ENCODE data around the gene FOXN3.
"Not testable (repeated sequence)": the region's sequence is repeated elsewhere in the genome, so short reads cannot be mapped to it uniquely, and the experiment has no call there.

FOXN3 gene

DNA sequence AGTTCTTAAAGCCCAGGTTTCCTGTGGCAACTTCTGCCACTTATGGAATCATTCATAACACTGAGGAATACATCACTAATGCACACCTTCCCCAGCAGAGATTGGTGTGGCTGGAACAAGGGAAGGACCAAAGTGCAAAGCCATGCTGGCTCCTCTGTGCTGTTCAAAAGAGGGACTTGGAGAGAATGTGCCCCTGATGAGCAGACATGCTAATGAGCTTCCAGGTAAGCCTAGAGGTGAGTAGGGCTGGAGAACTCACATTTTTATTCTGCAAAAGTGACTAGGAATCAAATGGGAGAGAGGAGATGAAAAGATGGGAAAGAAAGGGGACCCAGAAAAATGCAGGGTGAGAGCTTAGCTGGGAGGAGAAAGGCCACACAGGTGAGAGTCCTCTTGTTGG, 302.9 kb downstream of the FOXN3 start:
- no peak overlapping the region for H3K4me3 ChIP-seq
- TF ChIP-seq FOXP2 (optimal IDR thresholded peaks at IDR 0.05; ENCODE audit: control extremely low read depth, extremely low read length, insufficient read depth) (no peak), EZH2 (IDR thresholded peaks at IDR 0.05) (no peak), POLR2AphosphoS5 (IDR thresholded peaks at IDR 0.05; ENCODE audit: borderline replicate concordance, low read depth, low read length) (no peak)
- no peak for DNase-seq (ENCODE audit: low read depth, low spot score)
- no peaks in the 10 kb centered on the region for H3K9me3 ChIP-seq (ENCODE audit: low read depth, low read length)
- H3K36me3 ChIP-seq (ENCODE audit: insufficient read depth, low read length): no peaks in the 10 kb centered on the region
- H3K9ac ChIP-seq (ENCODE audit: insufficient read length): no peak overlapping the region
- no peak overlapping the region for H3K27ac ChIP-seq

DNA sequence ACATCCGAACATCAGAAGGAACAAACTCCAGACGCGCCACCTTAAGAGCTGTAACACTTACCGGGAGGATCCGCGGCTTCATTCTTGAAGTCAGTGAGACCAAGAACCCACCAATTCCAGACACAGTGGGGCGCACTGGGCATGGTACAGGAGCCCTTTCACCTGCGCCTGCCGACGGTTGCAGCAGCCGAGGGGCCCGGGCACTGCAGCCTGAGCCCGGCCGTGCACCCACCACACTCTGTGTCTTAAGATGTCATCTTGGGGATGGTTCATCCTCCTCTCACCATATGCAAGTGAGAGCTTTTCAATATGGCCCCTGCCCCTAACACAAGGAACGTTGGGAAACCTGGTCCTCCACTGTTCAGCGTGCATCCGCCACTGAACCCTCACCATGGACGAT, 304.3 kb downstream of the FOXN3 start:
- DNase-seq (ENCODE audit: low read depth, low spot score): no peak
- H3K9me3 ChIP-seq (ENCODE audit: low read depth, low read length): no peaks in the 10 kb centered on the region
- no peaks in the 10 kb centered on the region for H3K36me3 ChIP-seq (ENCODE audit: insufficient read depth, low read length)
- TF ChIP-seq POLR2AphosphoS5 (IDR thresholded peaks at IDR 0.05; ENCODE audit: borderline replicate concordance, low read depth, low read length) (no peak), FOXP2 (optimal IDR thresholded peaks at IDR 0.05; ENCODE audit: control extremely low read depth, extremely low read length, insufficient read depth) (no peak), EZH2 (IDR thresholded peaks at IDR 0.05) (no peak)
- no peak overlapping the region for H3K27ac ChIP-seq
- no peak overlapping the region for H3K4me3 ChIP-seq
- no peak overlapping the region for H3K9ac ChIP-seq (ENCODE audit: insufficient read length)

DNA sequence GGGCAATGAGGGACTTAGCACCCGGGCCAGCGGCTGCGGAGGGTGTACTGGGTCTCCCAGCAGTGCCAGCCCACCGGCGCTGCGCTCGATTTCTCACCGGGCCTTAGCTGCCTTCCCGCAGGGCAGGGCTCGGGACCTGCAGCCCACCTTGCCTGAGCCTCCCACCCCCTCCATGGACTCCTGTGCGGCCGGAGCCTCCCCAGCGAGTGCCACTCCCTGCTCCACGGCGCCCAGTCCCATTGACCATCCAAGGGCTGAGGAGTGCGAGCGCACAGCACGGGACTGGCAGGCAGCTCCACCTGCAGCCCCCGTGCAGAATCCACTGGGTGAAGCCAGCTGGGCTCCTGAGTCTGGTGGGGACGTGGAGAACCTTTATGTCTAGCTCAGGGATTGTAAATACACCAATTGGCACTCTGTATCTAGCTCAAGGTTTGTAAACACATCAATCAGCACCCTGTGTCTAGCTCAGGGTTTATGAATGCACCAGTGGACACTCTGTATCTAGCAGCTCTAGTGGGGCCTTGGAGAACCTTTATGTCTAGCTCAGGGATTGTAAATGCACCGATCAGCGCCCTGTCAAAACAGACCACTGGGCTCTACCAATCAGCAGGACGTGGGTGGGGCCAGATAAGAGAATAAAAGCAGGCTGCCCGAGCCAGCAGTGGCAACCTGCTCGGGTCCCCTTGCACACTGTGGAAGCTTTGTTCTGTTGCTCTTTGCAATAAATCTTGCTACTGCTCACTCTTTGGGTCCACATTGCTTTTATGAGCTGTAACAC, 305.1 kb downstream of the FOXN3 start:
- DNase-seq (ENCODE audit: low read depth, low spot score); H3K27ac ChIP-seq; H3K9me3 ChIP-seq (ENCODE audit: low read depth, low read length); H3K4me3 ChIP-seq; H3K9ac ChIP-seq (ENCODE audit: insufficient read length); H3K36me3 ChIP-seq (ENCODE audit: insufficient read depth, low read length): not testable (repeated sequence)

DNA sequence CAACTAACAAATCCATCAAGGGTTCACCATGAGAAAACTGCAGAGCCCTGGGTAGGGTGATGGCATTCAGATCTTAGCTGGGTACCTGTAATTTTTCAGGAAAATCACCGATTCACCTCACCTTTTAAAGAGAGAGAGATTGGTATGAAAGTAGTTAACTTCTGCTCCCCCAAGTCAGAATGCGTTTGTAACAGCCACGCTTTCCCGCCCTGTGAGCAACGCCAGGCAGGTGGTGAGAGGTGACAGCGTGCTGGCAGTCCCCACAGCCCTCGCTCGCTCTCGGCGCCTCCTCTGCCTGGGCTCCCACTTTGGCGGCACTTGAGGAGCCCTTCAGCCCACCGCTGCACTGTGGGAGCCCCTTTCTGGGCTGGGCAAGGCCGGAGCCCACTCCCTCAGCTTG, 305.8 kb downstream of the FOXN3 start:
- not testable (repeated sequence) for H3K9me3 ChIP-seq (ENCODE audit: low read depth, low read length); H3K27ac ChIP-seq; H3K4me3 ChIP-seq; H3K36me3 ChIP-seq (ENCODE audit: insufficient read depth, low read length); DNase-seq (ENCODE audit: low read depth, low spot score); H3K9ac ChIP-seq (ENCODE audit: insufficient read length)

DNA sequence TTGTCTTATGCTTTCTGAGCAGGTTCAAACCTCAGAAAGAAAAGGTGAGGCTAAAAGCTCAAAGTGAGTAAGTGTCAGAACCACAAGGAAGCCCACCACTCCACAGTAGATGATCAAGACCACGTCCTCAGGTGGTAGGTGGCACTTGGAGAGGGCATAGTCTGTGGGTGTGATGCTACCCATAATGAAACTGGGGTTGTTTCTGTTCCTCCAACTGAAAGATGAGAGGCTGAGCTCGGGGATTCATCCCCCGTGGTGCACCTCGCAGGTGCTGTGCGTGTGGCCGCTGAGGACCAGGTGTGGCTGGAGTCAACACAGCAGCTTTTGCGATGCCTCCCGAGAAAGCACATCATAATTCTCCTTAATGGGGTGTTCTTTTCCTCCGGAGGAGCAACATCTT, 306.9 kb downstream of the FOXN3 start:
- Histone ChIP-seq H3K36me3 (ENCODE audit: insufficient read depth, low read length) (no peaks in the 10 kb centered on the region), H3K9me3 (ENCODE audit: low read depth, low read length) (no peaks in the 10 kb centered on the region), H3K4me3 (no peak overlapping the region), H3K27ac (no peak overlapping the region), H3K9ac (ENCODE audit: insufficient read length) (no peak overlapping the region)
- TF ChIP-seq FOXP2 (optimal IDR thresholded peaks at IDR 0.05; ENCODE audit: control extremely low read depth, extremely low read length, insufficient read depth): no peak
- TF ChIP-seq POLR2AphosphoS5 (IDR thresholded peaks at IDR 0.05; ENCODE audit: borderline replicate concordance, low read depth, low read length): no peak
- TF ChIP-seq EZH2 (IDR thresholded peaks at IDR 0.05): no peak
- no peak for DNase-seq (ENCODE audit: low read depth, low spot score)

DNA sequence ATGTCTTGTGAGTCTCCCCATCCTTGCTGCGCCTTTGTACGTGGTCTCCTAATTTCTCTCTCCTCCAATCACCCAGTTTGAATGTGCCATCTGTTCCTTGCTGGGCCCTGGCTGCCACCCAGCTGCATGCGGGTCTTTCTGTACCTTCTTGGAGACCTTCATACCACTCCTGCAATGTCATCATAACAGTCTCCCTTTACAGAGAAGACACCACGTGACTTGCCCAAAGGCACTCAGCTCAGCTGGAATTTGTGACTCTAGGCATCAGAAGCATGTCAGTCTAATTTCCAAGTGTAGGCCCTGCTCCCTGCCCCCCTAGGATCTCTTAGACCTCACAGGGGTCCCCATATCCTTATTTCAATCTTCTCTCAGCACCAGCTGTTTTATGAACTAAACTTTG, 308.4 kb downstream of the FOXN3 start:
- H3K9ac ChIP-seq (ENCODE audit: insufficient read length): no peak overlapping the region
- H3K36me3 ChIP-seq (ENCODE audit: insufficient read depth, low read length): no peaks in the 10 kb centered on the region
- no peak overlapping the region for H3K27ac ChIP-seq
- no peaks in the 10 kb centered on the region for H3K9me3 ChIP-seq (ENCODE audit: low read depth, low read length)
- TF ChIP-seq POLR2AphosphoS5 (IDR thresholded peaks at IDR 0.05; ENCODE audit: borderline replicate concordance, low read depth, low read length) (no peak), FOXP2 (optimal IDR thresholded peaks at IDR 0.05; ENCODE audit: control extremely low read depth, extremely low read length, insufficient read depth) (no peak), EZH2 (IDR thresholded peaks at IDR 0.05) (no peak)
- H3K4me3 ChIP-seq: no peak overlapping the region
- DNase-seq (ENCODE audit: low read depth, low spot score): no peak

DNA sequence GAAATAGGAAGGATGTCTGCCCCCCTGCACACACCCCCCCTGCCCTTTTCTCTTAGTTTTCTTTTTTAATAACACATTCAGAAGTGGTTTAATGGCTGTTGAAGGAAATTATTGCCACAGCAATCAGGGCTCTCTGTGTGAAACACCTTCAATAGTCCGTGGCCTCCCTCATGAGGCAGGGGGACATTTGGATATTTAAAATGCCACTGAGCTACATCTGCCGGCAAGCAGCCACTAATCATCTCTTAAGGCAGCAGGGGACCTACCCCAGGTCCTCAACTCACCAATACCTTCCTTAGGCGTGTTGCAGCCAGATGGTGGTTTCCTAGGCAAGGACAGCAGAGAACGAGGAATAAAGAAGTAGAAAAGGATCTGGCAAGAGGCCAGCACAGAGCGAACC, 309.4 kb downstream of the FOXN3 start:
- no peak for DNase-seq (ENCODE audit: low read depth, low spot score)
- Histone ChIP-seq H3K9ac (ENCODE audit: insufficient read length) (no peak overlapping the region), H3K9me3 (ENCODE audit: low read depth, low read length) (no peaks in the 10 kb centered on the region), H3K27ac (no peak overlapping the region), H3K4me3 (no peak overlapping the region), H3K36me3 (ENCODE audit: insufficient read depth, low read length) (no peaks in the 10 kb centered on the region)
- no peak for TF ChIP-seq FOXP2 (optimal IDR thresholded peaks at IDR 0.05; ENCODE audit: control extremely low read depth, extremely low read length, insufficient read depth)
- TF ChIP-seq EZH2 (IDR thresholded peaks at IDR 0.05): no peak
- no peak for TF ChIP-seq POLR2AphosphoS5 (IDR thresholded peaks at IDR 0.05; ENCODE audit: borderline replicate concordance, low read depth, low read length)

Data from SK-N-MC (cell line).